ENCODE results near the gene HIRIP3. TPM values are rescaled to one million over a fixed set of nuclear protein-coding genes. Genes with fewer than 3 reads are reported as not detected.

Gene HIRIP3
- total and polyA plus RNA-seq, 2 of the 8 experiments (the other 6 are each of a cell fraction or from before 2014, with no cell fraction given) = 11.9 to 18.5 TPM

GRCh38 chr16:29986231-29986630 is 9.2 kb downstream of the HIRIP3 start:
- POLR2A ChIA-PET (ENCODE audit: partially characterized antibody) = interaction anchor here (0.9 to 2.7 kb wide), 3 partner anchors 13 to 80 kb away, joined by 3 to 14 read pairs (median 6); partner anchors contain the start of gene TAOK2
- H3K79me2 ChIP-seq (ENCODE audit: control insufficient read depth in 1 of 2, insufficient read depth in 2 of 2, low read length in 2 of 2) = no peaks in the 10 kb centered on the region
- H3K36me3 ChIP-seq (ENCODE audit: control insufficient read depth in 2 of 4, insufficient read depth in 4 of 4, low read length in 3 of 4) = peaks cover 12 to 69% (median 51%) of the 10 kb centered on the region in 4 experiments
- no peak for TF ChIP-seq SUZ12 (IDR thresholded peaks at IDR 0.05; ENCODE audit: low read length)
- TF ChIP-seq CTBP2 (IDR thresholded peaks at IDR 0.05; ENCODE audit: borderline replicate concordance, insufficient read depth, insufficient read length, low read length) = no peak
- no peak for TF ChIP-seq KDM5A (IDR thresholded peaks at IDR 0.05; ENCODE audit: low read length)
- no peak for TF ChIP-seq SIRT6 (IDR thresholded peaks at IDR 0.05; ENCODE audit: low read length)
- no peak for TF ChIP-seq SP2 (IDR thresholded peaks at IDR 0.05; ENCODE audit: low read length)
- no peak for TF ChIP-seq PHF8 (conservative IDR thresholded peaks at IDR 0.05; ENCODE audit: low read depth, low read length)
- no peak for TF ChIP-seq FOSL1 (IDR thresholded peaks at IDR 0.05; ENCODE audit: insufficient read depth, low read depth, low read length)
- no peak for TF ChIP-seq JUN (IDR thresholded peaks at IDR 0.05; ENCODE audit: low read depth, low read length)
- no peak for TF ChIP-seq SAP30 (IDR thresholded peaks at IDR 0.05; ENCODE audit: insufficient read depth, insufficient replicate concordance, low read length)
- TF ChIP-seq CHD2 (IDR thresholded peaks at IDR 0.05; ENCODE audit: low read length) = no peak
- no peak for TF ChIP-seq USF2 (IDR thresholded peaks at IDR 0.05; ENCODE audit: low read length)
- no peak for TF ChIP-seq SIN3A (conservative IDR thresholded peaks at IDR 0.05 in 1 of 2, IDR thresholded peaks at IDR 0.05 in 1 of 2; ENCODE audit: low read depth in 1 of 2, low read length in 2 of 2)
- TF ChIP-seq CREB1 (IDR thresholded peaks at IDR 0.05) = no peak
- TF ChIP-seq SRF (IDR thresholded peaks at IDR 0.05; ENCODE audit: low read depth, low read length) = no peak

More at GRCh38 chr16:29986231-29986630, 9.2 kb downstream of the HIRIP3 start:
- Histone ChIP-seq H3K9me3 (ENCODE audit: insufficient read depth in 2 of 2, low read depth in 1 of 2, low read length in 1 of 2) (no peaks in the 10 kb centered on the region), H2BK15ac (ENCODE audit: low read length) (no peak overlapping the region), H3K14ac (ENCODE audit: insufficient read length) (no peak overlapping the region), H3K56ac (replicated peaks; ENCODE audit: insufficient read length, low read depth, low read length) (no peak overlapping the region), H3K4me1 (replicated peaks in 1 of 4; ENCODE audit: control insufficient read depth in 3 of 4, insufficient read depth in 4 of 4, low read length in 3 of 4) (no peaks in the 10 kb centered on the region), H2AFZ (ENCODE audit: low read length) (no peak overlapping the region), H2BK20ac (ENCODE audit: low read length) (no peak overlapping the region), H4K5ac (ENCODE audit: insufficient read length, low read depth, low read length) (no peak overlapping the region), H3K27me3 (replicated peaks in 1 of 4; ENCODE audit: control insufficient read depth in 3 of 4, extremely low read depth in 1 of 4, insufficient read depth in 3 of 4, low read length in 3 of 4) (no peaks in the 10 kb centered on the region), H2BK12ac (ENCODE audit: low read depth, low read length) (no peak overlapping the region), H4K91ac (replicated peaks; ENCODE audit: insufficient read length, low read length) (no peak overlapping the region), H2BK120ac (replicated peaks; ENCODE audit: low read depth, low read length) (no peak overlapping the region), H2BK5ac (ENCODE audit: low read depth, low read length) (no peak overlapping the region), H3K4me3 (ENCODE audit: extremely low read depth in 1 of 4, insufficient read depth in 2 of 4, low read depth in 3 of 4, low read length in 4 of 4) (no peak overlapping the region), H2AK5ac (ENCODE audit: low read depth, low read length) (no peak overlapping the region), H4K20me1 (replicated peaks in 1 of 2; ENCODE audit: control insufficient read depth in 1 of 2, insufficient read depth in 2 of 2, low read length in 2 of 2) (no peaks in the 10 kb centered on the region), H3K4me2 (ENCODE audit: insufficient read depth in 1 of 2, low read depth in 2 of 2, low read length in 2 of 2) (no peak overlapping the region), H3K18ac (ENCODE audit: extremely low read depth, low read length) (no peak overlapping the region), H3K27ac (ENCODE audit: low read depth, low read length) (no peak overlapping the region), H3K23ac (ENCODE audit: insufficient read length) (no peak overlapping the region), H4K8ac (ENCODE audit: extremely low read depth, insufficient read depth, low read length) (no peak overlapping the region), H3K9ac (replicated peaks in 1 of 4; ENCODE audit: extremely low read depth in 1 of 4, low read depth in 3 of 4, low read length in 3 of 4) (no peak overlapping the region), H3K4ac (replicated peaks; ENCODE audit: insufficient read length, low read depth, low read length) (no peak overlapping the region), H3K79me1 (ENCODE audit: low read depth, low read length) (no peaks in the 10 kb centered on the region), H3K23me2 (ENCODE audit: low read depth, low read length) (no peaks in the 10 kb centered on the region)
- no peak for FAIRE-seq
- 96% methylated on average over 17 of the region's 20 CpGs; no CpG with 5 or more reads in 1 of the 2 experiments for WGBS, 2 experiments (ENCODE audit: extremely low coverage in 1 of 2, insufficient coverage in 1 of 2, insufficient read length in 1 of 2, insufficient replicate concordance in 2 of 2, low coverage in 1 of 2, low lambda C conversion rate in 2 of 2, missing lambda C conversion rate in 1 of 2)
- no peak for DNase-seq (ENCODE audit: low read depth in 1 of 2, low spot score in 2 of 2)
- CTCF ChIA-PET (ENCODE audit: partially characterized antibody) = interaction anchor here (1.2 to 1.8 kb wide), 3 partner anchors 15 to 45 kb away, joined by 3 to 7 read pairs (median 4); no protein-coding TSS in a partner anchor
